Smooth muscle cell (in vitro differentiated cells): ENCODE measurements around the gene WNT16. TPM values are rescaled to one million over a fixed set of nuclear protein-coding genes. Genes with fewer than 3 reads are reported as not detected.
A peak's percentile ranks its signal among the peaks of the same experiment; 100 is the strongest.

Experiments
- DNase-seq: peaks from one replicate; lab custom pipeline; 2025; ENCODE audit not compliant: unreplicated experiment; lab: John Stamatoyannopoulos, UW
- H2AFZ ChIP-seq: fragments of 200-600 bp; sonication (generic); 2 replicates; pipeline ENCODE4 v1.6.0; 2016; ENCODE audit warnings: antibody characterized with exemption, low read depth, mild to moderate bottlenecking
- H3F3A ChIP-seq: fragments of 200-600 bp; sonication (generic); 2 replicates; pipeline ENCODE4 v1.6.0; 2017; ENCODE audit warnings: antibody characterized with exemption, low read depth
- H3K27ac ChIP-seq: fragments of 200-600 bp; sonication (generic); 2 replicates; pipeline ENCODE4 v1.5.1; 2016; ENCODE audit warnings: low read depth, mild to moderate bottlenecking
- H3K27me3 ChIP-seq: fragments of 200-600 bp; sonication (generic); 2 replicates; pipeline ENCODE4 v1.6.1; 2016; ENCODE audit warnings: low read depth, mild to moderate bottlenecking
- H3K36me3 ChIP-seq: fragments of 200-600 bp; sonication (generic); 2 replicates; pipeline ENCODE4 v1.5.1; 2016; ENCODE audit warnings: low read depth
- H3K4me1 ChIP-seq: fragments of 200-600 bp; sonication (generic); 2 replicates; pipeline ENCODE4 v1.5.1; 2016; ENCODE audit warnings: low read depth
- H3K4me2 ChIP-seq: fragments of 200-600 bp; sonication (generic); 2 replicates; pipeline ENCODE4 v1.6.0; 2016; ENCODE audit warnings: mild to moderate bottlenecking
- H3K4me3 ChIP-seq: fragments of 200-600 bp; sonication (generic); 2 replicates; pipeline ENCODE4 v1.5.1; 2016; ENCODE audit warnings: mild to moderate bottlenecking
- H3K79me2 ChIP-seq: fragments of 200-600 bp; sonication (generic); 2 replicates; pipeline ENCODE4 v1.6.0; 2016; ENCODE audit warnings: low read depth, mild to moderate bottlenecking
- H3K9ac ChIP-seq: fragments of 200-600 bp; sonication (generic); 2 replicates; pipeline ENCODE4 v1.6.0; 2016; ENCODE audit warnings: low read depth
- H3K9me3 ChIP-seq: fragments of 200-600 bp; sonication (generic); replicated peaks from 2 replicates; pipeline ENCODE4 v1.5.1; 2016; ENCODE audit warnings: low read depth
- H4K20me1 ChIP-seq: fragments of 200-600 bp; sonication (generic); 2 replicates; pipeline ENCODE4 v1.6.0; 2016; ENCODE audit warnings: low read depth
- WGBS: methylation state at CpG from one replicate; pipeline ENCODE4 v1.1.7; 2016; ENCODE audit warnings: low lambda C conversion rate; 5-methylcytosine and 5-hydroxymethylcytosine counted together
- polyA plus RNA-seq: library from polyadenylated mRNA; unstranded; fragments of >200 nt; fragmentation: Nextera tagmentation; extraction: Ambion mirVana; gene quantifications from 2 replicates; pipeline ENCODE4 v1.2.1, GENCODE V29; 2016
- total RNA-seq: library from RNA; depleted of rRNA; stranded (reverse); fragments of >200 nt; gene quantifications from 2 replicates; pipeline ENCODE4 v1.2.3, GENCODE V29; 2014
- TF ChIP-seq, protein P1 (sequence below): fragments of 200-600 bp; sonication (generic); IDR thresholded peaks from 2 replicates; pipeline ENCODE4 v1.5.1; 2017; ENCODE audit warnings: borderline replicate concordance, mild to moderate bottlenecking, antibody characterized with exemption; ENCODE audit not compliant: insufficient read depth, poor library complexity, severe bottlenecking

Gene WNT16
- total and polyA plus RNA-seq, 2 experiments from 2014 or later, result 0.08 TPM; not detected in 1

DNA sequence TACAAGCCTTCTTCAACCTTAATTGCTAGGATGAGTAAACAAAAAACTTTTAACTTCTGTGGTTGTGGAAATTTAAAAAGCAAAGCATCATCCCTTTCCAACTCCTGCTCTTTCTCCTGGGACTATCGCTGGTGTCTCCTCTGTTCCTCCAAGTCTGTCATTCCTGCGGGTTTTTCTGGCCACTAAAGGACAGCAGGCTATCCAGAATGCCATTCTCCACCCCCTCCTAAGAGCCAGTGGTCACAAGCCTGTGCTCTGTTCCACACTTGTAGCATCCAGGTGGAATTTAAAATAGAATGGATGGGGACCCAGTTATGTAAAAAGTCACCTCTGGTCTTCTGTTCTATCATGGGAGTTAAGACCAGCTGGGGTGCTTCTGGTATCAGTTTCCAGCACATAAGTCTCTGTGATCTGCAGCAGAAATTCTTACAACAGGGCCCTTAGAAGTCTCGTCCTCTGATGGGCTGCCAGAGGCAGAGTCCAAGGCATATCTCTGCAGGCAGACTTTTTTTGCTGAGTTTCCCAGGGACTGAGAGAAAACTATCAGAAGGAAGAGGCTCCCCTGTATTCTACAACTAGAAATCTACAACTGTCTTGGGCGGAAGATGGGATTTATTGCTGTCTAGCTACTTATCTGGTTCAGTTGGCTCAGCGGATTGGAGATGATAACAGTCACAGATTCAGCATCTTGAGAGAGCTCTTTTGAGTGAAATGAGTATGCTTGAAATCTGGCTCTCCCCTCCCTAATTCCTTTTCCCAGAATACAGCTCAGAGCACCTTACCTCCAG lies 5.1 kb upstream of the WNT16 start:
- no peak overlapping the region for H3K9ac ChIP-seq
- peaks cover 13% of the 10 kb centered on the region for H3K27me3 ChIP-seq
- no peak for DNase-seq
- 20% methylated on average over 5 of the region's 5 CpGs for WGBS
- no peak overlapping the region for H3K27ac ChIP-seq
- no peaks in the 10 kb centered on the region for H3K9me3 ChIP-seq
- no peaks in the 10 kb centered on the region for H3K79me2 ChIP-seq
- H4K20me1 ChIP-seq, result no peaks in the 10 kb centered on the region
- H3K36me3 ChIP-seq, result no peaks in the 10 kb centered on the region
- H3K4me2 ChIP-seq, result no peak overlapping the region
- H3K4me1 ChIP-seq, result peaks cover under 1% of the 10 kb centered on the region
- H2AFZ ChIP-seq, result no peak overlapping the region
- H3K4me3 ChIP-seq, result no peak overlapping the region
- TF ChIP-seq, protein P1, sequence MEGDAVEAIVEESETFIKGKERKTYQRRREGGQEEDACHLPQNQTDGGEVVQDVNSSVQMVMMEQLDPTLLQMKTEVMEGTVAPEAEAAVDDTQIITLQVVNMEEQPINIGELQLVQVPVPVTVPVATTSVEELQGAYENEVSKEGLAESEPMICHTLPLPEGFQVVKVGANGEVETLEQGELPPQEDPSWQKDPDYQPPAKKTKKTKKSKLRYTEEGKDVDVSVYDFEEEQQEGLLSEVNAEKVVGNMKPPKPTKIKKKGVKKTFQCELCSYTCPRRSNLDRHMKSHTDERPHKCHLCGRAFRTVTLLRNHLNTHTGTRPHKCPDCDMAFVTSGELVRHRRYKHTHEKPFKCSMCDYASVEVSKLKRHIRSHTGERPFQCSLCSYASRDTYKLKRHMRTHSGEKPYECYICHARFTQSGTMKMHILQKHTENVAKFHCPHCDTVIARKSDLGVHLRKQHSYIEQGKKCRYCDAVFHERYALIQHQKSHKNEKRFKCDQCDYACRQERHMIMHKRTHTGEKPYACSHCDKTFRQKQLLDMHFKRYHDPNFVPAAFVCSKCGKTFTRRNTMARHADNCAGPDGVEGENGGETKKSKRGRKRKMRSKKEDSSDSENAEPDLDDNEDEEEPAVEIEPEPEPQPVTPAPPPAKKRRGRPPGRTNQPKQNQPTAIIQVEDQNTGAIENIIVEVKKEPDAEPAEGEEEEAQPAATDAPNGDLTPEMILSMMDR, result no peak
- H3F3A ChIP-seq, result no peaks in the 10 kb centered on the region

DNA sequence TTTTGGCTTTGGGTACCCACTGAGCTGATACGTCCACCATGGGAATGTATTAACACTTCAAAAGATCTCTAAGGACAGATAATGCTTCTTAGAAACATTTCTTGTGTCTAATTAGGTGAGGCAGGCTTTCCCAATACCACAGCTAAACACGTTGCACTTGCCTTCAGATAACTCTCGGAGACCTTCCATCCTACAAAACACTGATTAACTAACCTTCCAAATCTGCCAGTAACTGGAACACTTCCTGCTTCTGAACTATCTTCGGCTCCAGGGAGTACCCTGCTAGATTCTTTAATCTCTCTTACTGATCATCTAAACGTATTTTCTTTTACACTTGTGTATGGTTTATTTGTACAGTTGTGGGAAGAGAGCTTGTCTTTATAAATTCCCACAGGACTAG lies 1.1 kb upstream of the WNT16 start:
- H3K9me3 ChIP-seq, result no peaks in the 10 kb centered on the region
- no peak for DNase-seq
- peaks cover 53% of the 10 kb centered on the region for H3K27me3 ChIP-seq
- H3K9ac ChIP-seq, result no peak overlapping the region
- no peaks in the 10 kb centered on the region for H3K36me3 ChIP-seq
- WGBS, result 77% methylated on average over 5 of the region's 5 CpGs
- no peaks in the 10 kb centered on the region for H4K20me1 ChIP-seq
- H2AFZ ChIP-seq, result no peak overlapping the region
- TF ChIP-seq, protein P1, result no peak
- H3K27ac ChIP-seq, result no peak overlapping the region
- peaks cover 15% of the 10 kb centered on the region for H3K4me1 ChIP-seq
- H3K4me3 ChIP-seq, result no peak overlapping the region
- no peaks in the 10 kb centered on the region for H3K79me2 ChIP-seq
- H3K4me2 ChIP-seq, result no peak overlapping the region
- H3F3A ChIP-seq, result no peaks in the 10 kb centered on the region

DNA sequence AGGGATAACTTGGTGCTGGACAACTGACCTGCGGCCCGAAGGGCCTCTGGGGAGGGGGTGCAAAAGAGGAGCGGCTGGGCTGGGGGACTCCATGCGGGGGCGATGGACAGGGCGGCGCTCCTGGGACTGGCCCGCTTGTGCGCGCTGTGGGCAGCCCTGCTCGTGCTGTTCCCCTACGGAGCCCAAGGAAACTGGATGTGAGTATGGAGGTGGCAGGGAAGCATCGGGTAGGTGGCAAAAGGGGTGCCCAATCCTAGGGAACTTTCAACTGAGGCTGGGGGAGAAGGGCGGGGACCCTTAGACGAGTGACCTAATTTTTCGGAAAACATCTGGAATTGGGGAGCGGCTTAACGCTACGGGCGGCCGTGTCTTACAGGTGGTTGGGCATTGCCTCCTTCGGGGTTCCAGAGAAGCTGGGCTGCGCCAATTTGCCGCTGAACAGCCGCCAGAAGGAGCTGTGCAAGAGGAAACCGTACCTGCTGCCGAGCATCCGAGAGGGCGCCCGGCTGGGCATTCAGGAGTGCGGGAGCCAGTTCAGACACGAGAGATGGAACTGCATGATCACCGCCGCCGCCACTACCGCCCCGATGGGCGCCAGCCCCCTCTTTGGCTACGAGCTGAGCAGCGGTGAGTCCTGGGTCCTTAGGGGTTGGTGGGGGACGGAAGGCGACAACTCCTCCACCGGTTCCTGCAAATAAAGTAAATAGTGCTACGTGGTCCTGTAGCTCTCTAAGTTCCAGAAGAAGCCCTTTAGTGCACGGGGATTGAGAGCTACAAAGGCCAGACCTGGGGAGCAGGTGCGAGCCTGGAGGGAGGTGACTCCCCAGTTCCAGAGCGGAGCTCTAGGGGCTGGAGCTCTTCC lies 622 bp downstream of the WNT16 start:
- Histone ChIP-seq H3K9ac (no peak overlapping the region), H3K9me3 (no peaks in the 10 kb centered on the region), H3K27me3 (peaks cover 65% of the 10 kb centered on the region), H3F3A (no peaks in the 10 kb centered on the region), H4K20me1 (no peaks in the 10 kb centered on the region), H3K4me1 (peaks cover 15% of the 10 kb centered on the region), H3K36me3 (no peaks in the 10 kb centered on the region), H3K4me2 (peak overlapping the region; percentile 89), H3K27ac (no peak overlapping the region), H3K4me3 (peak overlapping the region; percentile 52), H3K79me2 (no peaks in the 10 kb centered on the region), H2AFZ (peak overlapping the region; percentile 32)
- no peak for DNase-seq
- WGBS, result 5% methylated on average over 44 of the region's 47 CpGs
- TF ChIP-seq, protein P1, result no peak
